SK-N-SH treated with all-trans-retinoic acid at 6 μM for 48 hours (cell line): Measurements from ENCODE around the gene WWC2.

Experiments
- TF ChIP-seq, protein P1 (sequence below): fragments of 250-450 bp; sonication (Bioruptor Pico); IDR thresholded peaks from 2 replicates; pipeline ENCODE4 v1.5.1; 2020; ENCODE audit warnings: low read depth, mild to moderate bottlenecking, moderate library complexity
- TF ChIP-seq, protein P2 (sequence below): fragments of 250-450 bp; sonication (Bioruptor Pico); IDR thresholded peaks from 2 replicates; pipeline ENCODE4 v1.8.0; 2021; ENCODE audit warnings: low read depth, mild to moderate bottlenecking, moderate library complexity, borderline replicate concordance

DNA sequence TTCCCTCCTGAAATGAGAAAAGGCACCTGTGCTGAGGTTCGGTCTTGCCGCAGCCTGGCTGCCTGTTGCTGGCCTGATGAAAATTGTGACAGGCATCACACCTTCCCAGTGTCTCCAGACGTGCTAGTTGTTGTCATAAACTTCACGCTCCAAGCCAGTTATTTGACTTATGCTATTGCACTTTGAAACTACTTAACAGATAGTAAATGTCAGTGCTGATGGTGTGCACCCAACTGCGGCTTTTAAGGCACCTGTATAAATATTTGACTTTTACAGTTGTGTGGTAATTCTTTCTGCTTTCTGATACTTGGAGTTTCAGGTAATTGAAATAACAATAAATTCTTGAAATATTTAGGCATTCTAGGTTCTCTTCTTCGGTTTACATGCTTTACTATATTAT, 1.8 kb downstream of the WWC2 start:
- TF ChIP-seq, protein P1, sequence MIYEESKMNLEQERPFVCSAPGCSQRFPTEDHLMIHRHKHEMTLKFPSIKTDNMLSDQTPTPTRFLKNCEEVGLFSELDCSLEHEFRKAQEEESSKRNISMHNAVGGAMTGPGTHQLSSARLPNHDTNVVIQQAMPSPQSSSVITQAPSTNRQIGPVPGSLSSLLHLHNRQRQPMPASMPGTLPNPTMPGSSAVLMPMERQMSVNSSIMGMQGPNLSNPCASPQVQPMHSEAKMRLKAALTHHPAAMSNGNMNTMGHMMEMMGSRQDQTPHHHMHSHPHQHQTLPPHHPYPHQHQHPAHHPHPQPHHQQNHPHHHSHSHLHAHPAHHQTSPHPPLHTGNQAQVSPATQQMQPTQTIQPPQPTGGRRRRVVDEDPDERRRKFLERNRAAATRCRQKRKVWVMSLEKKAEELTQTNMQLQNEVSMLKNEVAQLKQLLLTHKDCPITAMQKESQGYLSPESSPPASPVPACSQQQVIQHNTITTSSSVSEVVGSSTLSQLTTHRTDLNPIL (CRISPR knock-in tag), result no peak
- TF ChIP-seq, protein P2, sequence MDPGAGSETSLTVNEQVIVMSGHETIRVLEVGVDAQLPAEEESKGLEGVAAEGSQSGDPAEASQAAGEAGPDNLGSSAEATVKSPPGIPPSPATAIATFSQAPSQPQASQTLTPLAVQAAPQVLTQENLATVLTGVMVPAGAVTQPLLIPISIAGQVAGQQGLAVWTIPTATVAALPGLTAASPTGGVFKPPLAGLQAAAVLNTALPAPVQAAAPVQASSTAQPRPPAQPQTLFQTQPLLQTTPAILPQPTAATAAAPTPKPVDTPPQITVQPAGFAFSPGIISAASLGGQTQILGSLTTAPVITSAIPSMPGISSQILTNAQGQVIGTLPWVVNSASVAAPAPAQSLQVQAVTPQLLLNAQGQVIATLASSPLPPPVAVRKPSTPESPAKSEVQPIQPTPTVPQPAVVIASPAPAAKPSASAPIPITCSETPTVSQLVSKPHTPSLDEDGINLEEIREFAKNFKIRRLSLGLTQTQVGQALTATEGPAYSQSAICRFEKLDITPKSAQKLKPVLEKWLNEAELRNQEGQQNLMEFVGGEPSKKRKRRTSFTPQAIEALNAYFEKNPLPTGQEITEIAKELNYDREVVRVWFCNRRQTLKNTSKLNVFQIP (CRISPR knock-in tag), result no peak
